GM19438 (cell line): ENCODE results near the gene ATXN7L1.
A peak's percentile ranks its signal among the peaks of the same experiment; 100 is the strongest.

ENCODE experiments used
- ATAC-seq: cut with Tn5 transposase; IDR thresholded peaks from one replicate; pipeline ENCODE4 v1.9.1; 2021; ENCODE audit warnings: low read depth; ENCODE audit not compliant: unreplicated experiment

The ATXN7L1 gene

GRCh38 chr7:105876091-105876963 lies at the start of gene ATXN7L1:
Gene ATXN7L1 (minus strand): TSS chr7:105876599. CDS start chr7:105876558, 41 bp downstream.
- ATAC-seq, result peak; percentile 88

- ATAC-seq, result no peak
Measured at GRCh38 chr7:105926131-105926530, 49.7 kb upstream of the ATXN7L1 start.

- ATAC-seq, result peak; percentile 58
Measured at GRCh38 chr7:105924945-105925344, 48.5 kb upstream of the ATXN7L1 start.

- ATAC-seq, result no peak
Measured at GRCh38 chr7:105920766-105921165, 44.4 kb upstream of the ATXN7L1 start.

GRCh38 chr7:105917659-105918058 lies 41.3 kb upstream of the ATXN7L1 start:
- no peak for ATAC-seq

GRCh38 chr7:105916603-105917002 lies 40.2 kb upstream of the ATXN7L1 start:
- no peak for ATAC-seq

- no peak for ATAC-seq
Measured at GRCh38 chr7:105913947-105914346, 37.5 kb upstream of the ATXN7L1 start.

- no peak for ATAC-seq
Measured at GRCh38 chr7:105911961-105912575, 35.7 kb upstream of the ATXN7L1 start.

GRCh38 chr7:105910172-105910571 lies 33.8 kb upstream of the ATXN7L1 start:
- ATAC-seq, result no peak

- no peak for ATAC-seq
Measured at GRCh38 chr7:105909742-105910141, 33.3 kb upstream of the ATXN7L1 start.

- no peak for ATAC-seq
Measured at GRCh38 chr7:105907129-105907846, 30.9 kb upstream of the ATXN7L1 start.

GRCh38 chr7:105906695-105907094 lies 30.3 kb upstream of the ATXN7L1 start:
- no peak for ATAC-seq

GRCh38 chr7:105905910-105906568 lies 29.6 kb upstream of the ATXN7L1 start:
- ATAC-seq, result no peak

GRCh38 chr7:105905209-105905909 lies 29.0 kb upstream of the ATXN7L1 start:
- ATAC-seq, result no peak

- ATAC-seq, result no peak
Measured at GRCh38 chr7:105904064-105904463, 27.7 kb upstream of the ATXN7L1 start.

GRCh38 chr7:105902325-105902911 lies 26.0 kb upstream of the ATXN7L1 start:
- ATAC-seq, result no peak

- ATAC-seq, result no peak
Measured at GRCh38 chr7:105897999-105898398, 21.6 kb upstream of the ATXN7L1 start.

- ATAC-seq, result no peak
Measured at GRCh38 chr7:105896407-105896911, 20.1 kb upstream of the ATXN7L1 start.

GRCh38 chr7:105894131-105894530 lies 17.7 kb upstream of the ATXN7L1 start:
- no peak for ATAC-seq

GRCh38 chr7:105892387-105892786 lies 16.0 kb upstream of the ATXN7L1 start:
- no peak for ATAC-seq
